ENCODE data around the gene ZMIZ1. TPM values are rescaled to one million over a fixed set of nuclear protein-coding genes. Genes with fewer than 3 reads are reported as not detected.
A peak's percentile ranks its signal among the peaks of the same experiment; 100 is the strongest.

The ZMIZ1 gene
- polyA plus RNA-seq, 2 of the 4 experiments (the other 2 are of a cell fraction): 8.1 to 30.3 TPM

DNA sequence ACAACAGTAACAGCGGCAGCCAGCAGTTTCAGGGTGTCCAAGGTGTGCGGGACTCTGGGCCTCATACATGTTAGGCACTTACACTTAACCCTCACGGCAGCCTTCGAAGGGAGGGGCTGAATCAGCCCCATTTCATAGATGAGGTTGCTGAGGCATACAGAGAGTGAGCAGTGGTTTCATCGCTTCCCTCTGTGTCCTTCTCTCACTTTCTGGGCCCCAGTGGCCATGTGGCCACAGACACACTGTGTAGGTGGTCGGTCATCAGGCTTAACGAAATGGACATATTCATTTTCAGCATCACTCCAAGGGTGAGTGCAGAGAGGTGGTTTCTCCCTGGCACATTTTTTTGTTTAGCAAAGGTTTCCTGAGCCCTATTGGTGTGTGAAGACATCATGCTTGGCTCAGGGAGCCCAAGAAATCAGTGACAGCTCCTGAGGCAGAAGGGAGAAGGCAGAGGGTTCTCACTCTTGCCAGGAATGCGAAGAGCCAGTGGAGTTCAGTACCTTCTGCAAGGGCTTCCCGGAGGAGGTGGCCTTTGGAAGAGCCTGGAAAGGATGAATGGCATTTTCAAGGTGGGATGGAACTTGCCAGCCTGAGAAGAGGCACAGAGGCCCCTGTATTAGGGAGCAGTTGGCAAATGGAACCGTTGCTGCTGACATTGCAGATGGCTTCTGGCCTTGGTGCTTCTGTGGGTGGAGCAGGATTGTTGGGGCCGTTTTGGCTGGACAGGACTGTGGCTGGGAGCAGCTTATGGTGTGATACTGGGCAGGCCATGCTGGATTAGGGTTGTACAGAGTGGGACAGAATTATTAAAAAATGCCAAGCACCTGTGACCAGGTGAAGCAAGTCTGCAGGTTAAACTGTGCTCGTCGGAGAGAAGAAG, 216.8 kb downstream of the ZMIZ1 start:
- POLR2A ChIA-PET: no interaction called here

GRCh38 chr10:79286318-79286951, 217.7 kb downstream of the ZMIZ1 start:
- Histone ChIP-seq H3K4me3 (no peak overlapping the region), H3K4me1 (no peaks in the 10 kb centered on the region), H3K27ac (no peak overlapping the region), H3K9me3 (no peaks in the 10 kb centered on the region), H3K4me2 (no peak overlapping the region)
- WGBS (ENCODE audit: missing lambda C conversion rate): 94% methylated on average over 14 of the region's 23 CpGs
- no peak for TF ChIP-seq RARB (CRISPR knock-in tag; IDR thresholded peaks at IDR 0.05)
- no peak for TF ChIP-seq TP53 (CRISPR knock-in tag; IDR thresholded peaks at IDR 0.05)
- TF ChIP-seq, protein P1, sequence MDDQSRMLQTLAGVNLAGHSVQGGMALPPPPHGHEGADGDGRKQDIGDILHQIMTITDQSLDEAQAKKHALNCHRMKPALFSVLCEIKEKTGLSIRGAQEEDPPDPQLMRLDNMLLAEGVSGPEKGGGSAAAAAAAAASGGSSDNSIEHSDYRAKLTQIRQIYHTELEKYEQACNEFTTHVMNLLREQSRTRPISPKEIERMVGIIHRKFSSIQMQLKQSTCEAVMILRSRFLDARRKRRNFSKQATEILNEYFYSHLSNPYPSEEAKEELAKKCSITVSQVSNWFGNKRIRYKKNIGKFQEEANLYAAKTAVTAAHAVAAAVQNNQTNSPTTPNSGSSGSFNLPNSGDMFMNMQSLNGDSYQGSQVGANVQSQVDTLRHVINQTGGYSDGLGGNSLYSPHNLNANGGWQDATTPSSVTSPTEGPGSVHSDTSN (IDR thresholded peaks at IDR 0.05): no peak
- no peak for TF ChIP-seq GATA3 (IDR thresholded peaks at IDR 0.05; ENCODE audit: borderline replicate concordance)
- TF ChIP-seq, protein P2, sequence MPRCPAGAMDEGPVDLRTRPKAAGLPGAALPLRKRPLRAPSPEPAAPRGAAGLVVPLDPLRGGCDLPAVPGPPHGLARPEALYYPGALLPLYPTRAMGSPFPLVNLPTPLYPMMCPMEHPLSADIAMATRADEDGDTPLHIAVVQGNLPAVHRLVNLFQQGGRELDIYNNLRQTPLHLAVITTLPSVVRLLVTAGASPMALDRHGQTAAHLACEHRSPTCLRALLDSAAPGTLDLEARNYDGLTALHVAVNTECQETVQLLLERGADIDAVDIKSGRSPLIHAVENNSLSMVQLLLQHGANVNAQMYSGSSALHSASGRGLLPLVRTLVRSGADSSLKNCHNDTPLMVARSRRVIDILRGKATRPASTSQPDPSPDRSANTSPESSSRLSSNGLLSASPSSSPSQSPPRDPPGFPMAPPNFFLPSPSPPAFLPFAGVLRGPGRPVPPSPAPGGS (IDR thresholded peaks at IDR 0.05): no peak
- no peak for TF ChIP-seq CHD4 (IDR thresholded peaks at IDR 0.05; ENCODE audit: borderline replicate concordance)
- TF ChIP-seq KDM1A (IDR thresholded peaks at IDR 0.05; ENCODE audit: low read depth): no peak
- TF ChIP-seq POLR2AphosphoS2 (conservative IDR thresholded peaks at IDR 0.05; ENCODE audit: low read length): no peak
- no peak for TF ChIP-seq ZSCAN20 (CRISPR knock-in tag; IDR thresholded peaks at IDR 0.05)
- TF ChIP-seq RNF2 (IDR thresholded peaks at IDR 0.05; ENCODE audit: borderline replicate concordance, low read depth): no peak
- TF ChIP-seq PHF8 (IDR thresholded peaks at IDR 0.05; ENCODE audit: borderline replicate concordance, low read depth): no peak
- TF ChIP-seq CHD2 (IDR thresholded peaks at IDR 0.05; ENCODE audit: low read length, partially characterized antibody): no peak
- TF ChIP-seq POLR2A (IDR thresholded peaks at IDR 0.05; ENCODE audit: low read length): no peak
- TF ChIP-seq, protein P3, sequence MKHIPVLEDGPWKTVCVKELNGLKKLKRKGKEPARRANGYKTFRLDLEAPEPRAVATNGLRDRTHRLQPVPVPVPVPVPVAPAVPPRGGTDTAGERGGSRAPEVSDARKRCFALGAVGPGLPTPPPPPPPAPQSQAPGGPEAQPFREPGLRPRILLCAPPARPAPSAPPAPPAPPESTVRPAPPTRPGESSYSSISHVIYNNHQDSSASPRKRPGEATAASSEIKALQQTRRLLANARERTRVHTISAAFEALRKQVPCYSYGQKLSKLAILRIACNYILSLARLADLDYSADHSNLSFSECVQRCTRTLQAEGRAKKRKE (CRISPR knock-in tag; IDR thresholded peaks at IDR 0.05; ENCODE audit: low read depth): no peak
- CTCF ChIA-PET: no interaction called here
- POLR2A ChIA-PET: no interaction called here
- FAIRE-seq (no peak), ATAC-seq (no peak), DNase-seq (ENCODE audit: low read depth in 1 of 2, low spot score in 1 of 2) (no peak)

More for the DNA sequence above, 216.8 kb downstream of the ZMIZ1 start:
- H3K9me3 ChIP-seq: no peaks in the 10 kb centered on the region
- 90% methylated on average over 13 of the region's 13 CpGs for WGBS (ENCODE audit: missing lambda C conversion rate)
- no peak overlapping the region for H3K4me3 ChIP-seq
- ATAC-seq (no peak), DNase-seq (ENCODE audit: low read depth in 1 of 2, low spot score in 1 of 2) (no peak), FAIRE-seq (no peak)
- TF ChIP-seq ZFP36 (IDR thresholded peaks at IDR 0.05; ENCODE audit: borderline replicate concordance, partially characterized antibody): peak; percentile 4
- TF ChIP-seq, protein P3 (CRISPR knock-in tag; IDR thresholded peaks at IDR 0.05; ENCODE audit: low read depth): no peak
- no peak overlapping the region for H3K27ac ChIP-seq
- CTCF ChIA-PET: interaction anchor here (1.1 kb wide), 1 partner anchor 89 kb away, joined by 4 read pairs; no protein-coding TSS in a partner anchor
- H3K4me2 ChIP-seq: no peak overlapping the region
- H3K4me1 ChIP-seq: no peaks in the 10 kb centered on the region
